GM12878 (cell line): Measurements from ENCODE around the gene SRGAP2C. TPM values are rescaled to one million over a fixed set of nuclear protein-coding genes. Genes with fewer than 3 reads are reported as not detected.
"Not testable (repeated sequence)": the region's sequence is repeated elsewhere in the genome, so short reads cannot be mapped to it uniquely, and the experiment has no call there.

Source experiments
- ATAC-seq: fragments of 200-7000 bp; cut with Tn5 transposase; 3 replicates; pipeline ENCODE4 v1.9.1; 2020; ENCODE audit warnings: mild to moderate bottlenecking, moderate library complexity
- BruUV-seq: library from RNA; stranded (reverse); fragments of 400-500 nt; replicated peaks from 2 replicates; lab custom pipeline; 2021; lab: Mats Ljungman, UMichigan
- CTCF ChIA-PET: fragments of 300-600 bp; sonication (Branson Sonifier 250); formaldehyde crosslinking; extraction: SDS; loops from one replicate; lab custom pipeline; 2021; ENCODE audit warnings: inconsistent platforms; lab: Yijun Ruan, JAX
- POLR2A ChIA-PET: fragments of 350-600 bp; formaldehyde crosslinking; extraction: SDS; loops from one replicate; lab custom pipeline; 2021; ENCODE audit warnings: inconsistent platforms; lab: Charles Lee
- RAD21 ChIA-PET: fragments of 300-600 bp; sonication (Branson Sonifier 250); formaldehyde crosslinking; loops from one replicate; lab custom pipeline; 2023; ENCODE audit warnings: antibody characterized with exemption; ENCODE audit not compliant: unreplicated experiment; lab: Charles Lee
- SMC1A ChIA-PET: fragments of 300-600 bp; sonication (Branson Sonifier 250); formaldehyde crosslinking; loops from one replicate; lab custom pipeline; 2023; ENCODE audit not compliant: unreplicated experiment, uncharacterized antibody; lab: Charles Lee
- DNase-seq: peaks from one replicate; pipeline ENCODE4 v3.0.0-alpha.2; 2011; ENCODE audit warnings: low read depth, low spot score
- FAIRE-seq: peaks from 3 replicates; lab custom pipeline; 2011; peaks lifted over from hg19 to GRCh38; lab: Jason Lieb, UNC
- H2AFZ ChIP-seq: 2 replicates; pipeline ENCODE4 v1.6.0; 2011; ENCODE audit warnings: low read depth, low read length, control low read depth; ENCODE audit not compliant: control insufficient read depth
- H3K27ac ChIP-seq: 2 replicates; pipeline ENCODE4 v1.5.1; 2011; ENCODE audit warnings: control low read depth; ENCODE audit not compliant: control insufficient read depth, insufficient read depth
- H3K27me3 ChIP-seq, 2 experiments: replicated peaks in 1 of 2; 2 replicates each; pipeline versions ENCODE4 v1.6.0 to v1.6.1; 2011; ENCODE audit warnings: low read length in 1 of 2; ENCODE audit not compliant: control insufficient read depth in 2 of 2, insufficient read depth in 2 of 2
- H3K36me3 ChIP-seq, 2 experiments: 2 replicates each; pipeline ENCODE4 v1.5.1; 2011; ENCODE audit warnings: low read length in 1 of 2; ENCODE audit not compliant: control insufficient read depth in 2 of 2, insufficient read depth in 2 of 2
- H3K4me1 ChIP-seq: 2 replicates; pipeline ENCODE4 v1.6.1; 2011; ENCODE audit warnings: mild to moderate bottlenecking, low read length, moderate library complexity, mixed read lengths; ENCODE audit not compliant: control insufficient read depth, insufficient read depth
- H3K4me2 ChIP-seq: 2 replicates; pipeline ENCODE4 v1.6.0; 2011; ENCODE audit warnings: control low read depth; ENCODE audit not compliant: control insufficient read depth, insufficient read depth
- H3K4me3 ChIP-seq: fragments of 200-600 bp; sonication (generic); 2 replicates; pipeline ENCODE4 v1.5.1; 2016
- H3K79me2 ChIP-seq: 2 replicates; pipeline ENCODE4 v1.6.0; 2011; ENCODE audit warnings: low read length; ENCODE audit not compliant: control insufficient read depth, insufficient read depth
- H3K9ac ChIP-seq: 2 replicates; pipeline ENCODE4 v1.8.0; 2011; ENCODE audit warnings: low read length, control low read depth, mixed read lengths; ENCODE audit not compliant: control insufficient read depth, insufficient read depth
- H3K9me3 ChIP-seq: replicated peaks from 3 replicates; pipeline ENCODE4 v1.5.1; 2011; ENCODE audit warnings: mild to moderate bottlenecking, low read length; ENCODE audit not compliant: control insufficient read depth, insufficient read depth
- H4K20me1 ChIP-seq: 2 replicates; pipeline ENCODE4 v1.6.0; 2011; ENCODE audit not compliant: control insufficient read depth, insufficient read depth
- WGBS: methylation state at CpG from one replicate; pipeline ENCODE4 v1.1.6; 2016; ENCODE audit warnings: low lambda C conversion rate; ENCODE audit not compliant: insufficient replicate concordance, insufficient coverage; ENCODE audit errors: missing lambda C conversion rate; 5-methylcytosine and 5-hydroxymethylcytosine counted together
- in situ Hi-C: fragments of 300-500 bp; cut with MboI; formaldehyde crosslinking; loops from 9 replicates; pipeline ENCODE4 v1.14.3; 2018; ENCODE audit warnings: mixed read lengths
- intact Hi-C: fragments of 100-400 bp; cut with micrococcal nuclease; formaldehyde crosslinking; loops from one replicate; pipeline ENCODE4 v1.14.2; 2022; ENCODE audit not compliant: unreplicated experiment
- polyA plus RNA-seq, 11 experiments: library from polyadenylated mRNA; depleted of rRNA in 4 of 11; unstranded in 6 of 11; stranded (reverse) in 5 of 11; fragments of >200 nt; fragmentation: Nextera tagmentation in 4 of 11; fragmentation: Illumina TruSeq in 1 of 11; extraction: Ambion mirVana in 4 of 11; extraction: Trizol in 1 of 11; gene quantifications; 1 replicate in 1 of 11; 2 replicates in 10 of 11; pipeline versions ENCODE4 v1.2.1 to v1.2.3, GENCODE V29; 2011 to 2016; ENCODE audit warnings: inconsistent platforms in 2 of 11, missing spikeins in 2 of 11, low read depth in 1 of 11
- total RNA-seq, 4 experiments: library from RNA; depleted of rRNA in 3 of 4; stranded (reverse); fragments of >200 nt in 3 of 4; fragmentation: Illumina TruSeq in 1 of 4; extraction: Trizol in 1 of 4; gene quantifications; 2 replicates each; pipeline versions ENCODE4 v1.2.1 to v1.2.3, GENCODE V29; 2013 to 2021

Gene SRGAP2C
- total and polyA plus RNA-seq, 10 of the 15 experiments (the other 5 are each of a cell fraction or from before 2014, with no cell fraction given) = 0.82 to 7.6 (median 2.3) TPM

GRCh38 chr1:121355711-121356420 is 171.1 kb downstream of the SRGAP2C start:
- BruUV-seq, H3K9ac ChIP-seq, H3K79me2 ChIP-seq, POLR2A ChIA-PET, intact Hi-C loops, RAD21 ChIA-PET, H3K36me3 ChIP-seq, CTCF ChIA-PET, H4K20me1 ChIP-seq, in situ Hi-C loops, DNase-seq, H3K9me3 ChIP-seq, H3K4me3 ChIP-seq, SMC1A ChIA-PET, H3K27me3 ChIP-seq, ATAC-seq, FAIRE-seq, H3K27ac ChIP-seq, H3K4me2 ChIP-seq, H3K4me1 ChIP-seq, H2AFZ ChIP-seq: not testable (repeated sequence)
- WGBS = no CpG with 5 or more reads among the region's 5 CpGs

- SMC1A ChIA-PET, intact Hi-C loops: not testable (repeated sequence)
- no CpG with 5 or more reads among the region's 2 CpGs for WGBS
These were observed 172.0 kb downstream of the SRGAP2C start for GRCh38 chr1:121356819-121357218.

GRCh38 chr1:121360531-121360930 is 175.8 kb downstream of the SRGAP2C start:
- H3K36me3 ChIP-seq, SMC1A ChIA-PET, H2AFZ ChIP-seq, BruUV-seq, H3K79me2 ChIP-seq, H3K4me1 ChIP-seq, CTCF ChIA-PET, H3K27me3 ChIP-seq, H3K4me2 ChIP-seq, ATAC-seq, in situ Hi-C loops, H3K4me3 ChIP-seq, FAIRE-seq, DNase-seq, H3K9ac ChIP-seq, RAD21 ChIA-PET, H4K20me1 ChIP-seq, intact Hi-C loops, POLR2A ChIA-PET, H3K9me3 ChIP-seq, H3K27ac ChIP-seq: not testable (repeated sequence)
- no CpG with 5 or more reads among the region's 1 CpG for WGBS

More at GRCh38 chr1:121356819-121357218, 172.0 kb downstream of the SRGAP2C start:
- RAD21 ChIA-PET, H3K36me3 ChIP-seq, H2AFZ ChIP-seq, BruUV-seq, H3K27me3 ChIP-seq, H3K4me1 ChIP-seq, in situ Hi-C loops, H3K4me3 ChIP-seq, CTCF ChIA-PET, H3K27ac ChIP-seq, ATAC-seq, POLR2A ChIA-PET, H3K4me2 ChIP-seq, H3K9ac ChIP-seq, H3K79me2 ChIP-seq, H4K20me1 ChIP-seq, DNase-seq, H3K9me3 ChIP-seq, FAIRE-seq: not testable (repeated sequence)

GRCh38 chr1:121361451-121362233 is 176.9 kb downstream of the SRGAP2C start:
- H3K4me3 ChIP-seq, SMC1A ChIA-PET, H3K79me2 ChIP-seq, ATAC-seq, DNase-seq, H3K4me1 ChIP-seq, H2AFZ ChIP-seq, CTCF ChIA-PET, H3K27me3 ChIP-seq, H3K36me3 ChIP-seq, POLR2A ChIA-PET, BruUV-seq, H3K4me2 ChIP-seq, H3K27ac ChIP-seq, H3K9ac ChIP-seq, intact Hi-C loops, in situ Hi-C loops, RAD21 ChIA-PET, H4K20me1 ChIP-seq, H3K9me3 ChIP-seq, FAIRE-seq: not testable (repeated sequence)
- WGBS = 100% methylated on average over 1 of the region's 7 CpGs
